ENCODE results near the gene BRS3. TPM values are rescaled to one million over a fixed set of nuclear protein-coding genes. Genes with fewer than 3 reads are reported as not detected.

The BRS3 gene
- total RNA-seq, 1 donor from 2014 or later, result not detected

DNA sequence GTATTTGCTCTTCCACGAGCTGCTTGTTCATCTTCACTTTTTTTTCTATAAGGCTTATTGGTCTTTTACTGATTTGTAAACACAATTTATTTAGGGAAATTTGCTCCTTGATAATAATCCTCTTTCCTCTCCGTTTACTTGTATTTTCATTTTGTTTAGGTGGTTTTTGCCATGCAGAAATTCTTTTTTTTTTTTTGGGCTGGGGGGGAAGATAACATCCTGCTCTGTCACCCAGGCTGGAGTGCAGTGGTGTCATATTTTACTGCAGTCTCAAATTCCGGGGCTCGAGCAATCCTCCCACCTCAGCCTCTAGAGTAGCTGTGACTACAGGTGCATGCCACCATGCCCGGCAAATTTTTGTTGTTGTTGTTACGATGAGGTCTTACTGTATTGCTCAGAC lies 31.6 kb upstream of the BRS3 start:
- H3K4me2 ChIP-seq, result no peak overlapping the region
- H2AFZ ChIP-seq (replicated peaks), result no peak overlapping the region
- Mint-ChIP-seq H3K4me3 (no peak overlapping the region), H3K36me3 (no peaks in the 10 kb centered on the region), H3K4me1 (no peaks in the 10 kb centered on the region), H3K27me3 (ENCODE audit: insufficient read depth, low read depth) (peaks cover 2% of the 10 kb centered on the region), H3K27ac (no peak overlapping the region), H3K9me3 (peaks cover 2% of the 10 kb centered on the region)
- H3K27ac ChIP-seq, result no peak overlapping the region
- peaks cover 5% of the 10 kb centered on the region for H3K9me3 ChIP-seq (ENCODE audit: low read depth)
- H3K4me1 ChIP-seq, result no peaks in the 10 kb centered on the region
- H3K27me3 ChIP-seq, result no peaks in the 10 kb centered on the region
- H4K20me1 ChIP-seq (ENCODE audit: low read depth), result no peaks in the 10 kb centered on the region
- H3F3A ChIP-seq (ENCODE audit: low read depth), result peaks cover 2% of the 10 kb centered on the region
- H3K79me2 ChIP-seq (ENCODE audit: low read depth), result no peaks in the 10 kb centered on the region
- H3K9ac ChIP-seq, result no peak overlapping the region
- H3K36me3 ChIP-seq, result no peaks in the 10 kb centered on the region
- no peak overlapping the region for H3K4me3 ChIP-seq
- DNase-seq (ENCODE audit: low spot score), result no peak
- TF ChIP-seq, protein P1, sequence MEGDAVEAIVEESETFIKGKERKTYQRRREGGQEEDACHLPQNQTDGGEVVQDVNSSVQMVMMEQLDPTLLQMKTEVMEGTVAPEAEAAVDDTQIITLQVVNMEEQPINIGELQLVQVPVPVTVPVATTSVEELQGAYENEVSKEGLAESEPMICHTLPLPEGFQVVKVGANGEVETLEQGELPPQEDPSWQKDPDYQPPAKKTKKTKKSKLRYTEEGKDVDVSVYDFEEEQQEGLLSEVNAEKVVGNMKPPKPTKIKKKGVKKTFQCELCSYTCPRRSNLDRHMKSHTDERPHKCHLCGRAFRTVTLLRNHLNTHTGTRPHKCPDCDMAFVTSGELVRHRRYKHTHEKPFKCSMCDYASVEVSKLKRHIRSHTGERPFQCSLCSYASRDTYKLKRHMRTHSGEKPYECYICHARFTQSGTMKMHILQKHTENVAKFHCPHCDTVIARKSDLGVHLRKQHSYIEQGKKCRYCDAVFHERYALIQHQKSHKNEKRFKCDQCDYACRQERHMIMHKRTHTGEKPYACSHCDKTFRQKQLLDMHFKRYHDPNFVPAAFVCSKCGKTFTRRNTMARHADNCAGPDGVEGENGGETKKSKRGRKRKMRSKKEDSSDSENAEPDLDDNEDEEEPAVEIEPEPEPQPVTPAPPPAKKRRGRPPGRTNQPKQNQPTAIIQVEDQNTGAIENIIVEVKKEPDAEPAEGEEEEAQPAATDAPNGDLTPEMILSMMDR (IDR thresholded peaks at IDR 0.05), result no peak
- no peak for TF ChIP-seq EZH2 (IDR thresholded peaks at IDR 0.05)
- no peak for TF ChIP-seq EZH2phosphoT487 (IDR thresholded peaks at IDR 0.05)

DNA sequence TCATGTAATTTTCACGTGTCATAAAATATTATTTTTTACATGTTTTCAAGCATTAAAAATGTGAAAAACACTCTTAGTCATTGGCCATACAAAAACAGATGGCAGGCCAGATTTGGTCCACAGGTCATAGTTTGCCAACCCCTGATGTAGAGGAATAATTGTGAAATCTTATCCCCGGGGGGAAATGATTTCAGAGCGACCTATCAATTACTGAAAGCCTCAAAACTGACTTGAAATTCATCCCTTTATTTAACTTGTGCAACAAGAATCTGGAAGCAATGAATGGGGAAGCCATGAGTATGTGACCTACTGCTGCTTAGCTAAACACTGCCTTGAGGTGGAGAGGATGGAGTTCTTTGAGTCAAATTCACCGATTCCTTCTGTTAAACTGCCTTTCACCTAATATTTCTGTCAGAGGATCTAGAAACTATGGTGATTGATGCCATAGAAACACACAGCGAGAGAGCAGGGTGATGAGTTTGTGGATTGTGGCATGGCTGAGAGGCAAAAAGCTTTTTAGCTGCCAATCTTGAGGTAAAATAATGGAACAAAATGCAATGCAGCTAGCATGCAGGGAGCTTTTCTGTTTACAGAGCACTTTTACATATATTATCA lies 30.3 kb upstream of the BRS3 start:
- Histone ChIP-seq H3K27me3 (no peaks in the 10 kb centered on the region), H4K20me1 (ENCODE audit: low read depth) (no peaks in the 10 kb centered on the region), H3K79me2 (ENCODE audit: low read depth) (no peaks in the 10 kb centered on the region), H3K4me2 (no peak overlapping the region), H3K27ac (no peak overlapping the region), H3K9me3 (ENCODE audit: low read depth) (peaks cover 5% of the 10 kb centered on the region), H2AFZ (replicated peaks) (no peak overlapping the region), H3K4me1 (no peaks in the 10 kb centered on the region), H3K4me3 (no peak overlapping the region), H3K9ac (no peak overlapping the region), H3K36me3 (no peaks in the 10 kb centered on the region), H3F3A (ENCODE audit: low read depth) (no peaks in the 10 kb centered on the region)
- Mint-ChIP-seq H3K9me3 (no peaks in the 10 kb centered on the region), H3K36me3 (no peaks in the 10 kb centered on the region), H3K27me3 (ENCODE audit: insufficient read depth, low read depth) (peaks cover 5% of the 10 kb centered on the region), H3K27ac (no peak overlapping the region), H3K4me3 (no peak overlapping the region), H3K4me1 (no peaks in the 10 kb centered on the region)
- TF ChIP-seq EZH2 (IDR thresholded peaks at IDR 0.05) (no peak), EZH2phosphoT487 (IDR thresholded peaks at IDR 0.05) (no peak)
- TF ChIP-seq, protein P1 (IDR thresholded peaks at IDR 0.05), result no peak
- no peak for DNase-seq (ENCODE audit: low spot score)

DNA sequence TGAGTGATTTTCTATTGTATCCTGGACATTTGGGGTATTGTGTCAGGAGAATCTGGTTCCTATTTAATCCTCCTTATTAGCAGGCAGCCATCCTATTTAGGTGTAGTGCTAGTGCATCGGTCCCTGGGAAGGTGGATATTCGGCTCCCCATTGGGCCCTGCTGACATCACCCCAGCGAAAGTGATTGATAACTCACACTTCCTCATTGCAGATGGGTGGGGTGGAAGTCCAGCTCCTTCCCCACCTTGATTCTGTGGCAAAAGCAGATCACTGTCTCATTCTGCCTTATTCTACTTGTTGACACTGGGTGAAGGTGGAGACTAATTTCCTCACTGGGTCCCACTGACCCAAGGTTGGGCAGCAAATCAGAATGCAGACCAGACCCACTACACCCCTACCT lies 23.2 kb upstream of the BRS3 start:
- no peaks in the 10 kb centered on the region for H3K27me3 ChIP-seq
- H3K4me2 ChIP-seq, result no peak overlapping the region
- no peaks in the 10 kb centered on the region for H4K20me1 ChIP-seq (ENCODE audit: low read depth)
- no peaks in the 10 kb centered on the region for H3F3A ChIP-seq (ENCODE audit: low read depth)
- H3K27ac Mint-ChIP-seq, result no peak overlapping the region
- no peaks in the 10 kb centered on the region for H3K36me3 Mint-ChIP-seq
- peaks cover 5% of the 10 kb centered on the region for H3K27me3 Mint-ChIP-seq (ENCODE audit: insufficient read depth, low read depth)
- no peak overlapping the region for H3K4me3 ChIP-seq
- H3K36me3 ChIP-seq, result no peaks in the 10 kb centered on the region
- TF ChIP-seq EZH2 (IDR thresholded peaks at IDR 0.05) (no peak), EZH2phosphoT487 (IDR thresholded peaks at IDR 0.05) (no peak)
- TF ChIP-seq, protein P1 (IDR thresholded peaks at IDR 0.05), result no peak
- no peak overlapping the region for H3K27ac ChIP-seq
- H2AFZ ChIP-seq (replicated peaks), result no peak overlapping the region
- H3K9me3 ChIP-seq (ENCODE audit: low read depth), result no peaks in the 10 kb centered on the region
- no peaks in the 10 kb centered on the region for H3K4me1 Mint-ChIP-seq
- no peaks in the 10 kb centered on the region for H3K9me3 Mint-ChIP-seq
- no peak for DNase-seq (ENCODE audit: low spot score)
- H3K4me3 Mint-ChIP-seq, result no peak overlapping the region
- H3K79me2 ChIP-seq (ENCODE audit: low read depth), result no peaks in the 10 kb centered on the region
- no peak overlapping the region for H3K9ac ChIP-seq
- no peaks in the 10 kb centered on the region for H3K4me1 ChIP-seq

Data from neural progenitor cell (in vitro differentiated cells).